Mononuclear cell (primary cell): Measurements from ENCODE around the gene HAL. TPM values are rescaled to one million over a fixed set of nuclear protein-coding genes. Genes with fewer than 3 reads are reported as not detected.

Experiments used
- H3K27me3 ChIP-seq: 2 replicates; pipeline ENCODE4 v1.6.0; 2011; ENCODE audit warnings: low read length, control low read depth; ENCODE audit not compliant: insufficient read depth
- H3K4me1 ChIP-seq: 2 replicates; pipeline ENCODE4 v1.5.1; 2011; ENCODE audit warnings: mild to moderate bottlenecking, low read length, control low read depth; ENCODE audit not compliant: insufficient read depth
- H3K4me3 ChIP-seq: 2 replicates; pipeline ENCODE4 v1.5.1; 2011; ENCODE audit warnings: mild to moderate bottlenecking, low read length, moderate library complexity
- H3K9me3 ChIP-seq: 2 replicates; pipeline ENCODE4 v1.5.1; 2011; ENCODE audit warnings: low read depth, mild to moderate bottlenecking, control low read depth, low read length
- total RNA-seq: library from RNA; depleted of rRNA; stranded (reverse); fragments of >200 nt; gene quantifications from one replicate; pipeline ENCODE4 v1.2.3, GENCODE V29; 2012

Gene HAL
- 2.1 TPM for total RNA-seq

GRCh38 chr12:95996034-95996658, at the start of gene HAL:
HAL (minus strand) TSS chr12:95996344; CDS start chr12:95995910, 434 bp downstream.
- Histone ChIP-seq H3K4me1 (peaks cover 51% of the 10 kb centered on the region), H3K4me3 (peak within 1 kb of the TSS; percentile 36), H3K9me3 (no peaks in the 10 kb centered on the region), H3K27me3 (no peaks in the 10 kb centered on the region)

GRCh38 chr12:96045566-96045965, 49.4 kb upstream of the HAL start:
- Histone ChIP-seq H3K4me3 (no peak overlapping the region), H3K4me1 (peaks cover 63% of the 10 kb centered on the region), H3K27me3 (no peaks in the 10 kb centered on the region), H3K9me3 (no peaks in the 10 kb centered on the region)

- H3K4me1 ChIP-seq, result peaks cover 65% of the 10 kb centered on the region
- no peak overlapping the region for H3K4me3 ChIP-seq
Observed at GRCh38 chr12:96044943-96045290, 48.8 kb upstream of the HAL start.

GRCh38 chr12:96044017-96044942, 48.1 kb upstream of the HAL start:
- peaks cover 63% of the 10 kb centered on the region for H3K4me1 ChIP-seq
- H3K9me3 ChIP-seq, result no peaks in the 10 kb centered on the region
- H3K27me3 ChIP-seq, result no peaks in the 10 kb centered on the region
- no peak overlapping the region for H3K4me3 ChIP-seq

More at GRCh38 chr12:96044943-96045290, 48.8 kb upstream of the HAL start:
- Histone ChIP-seq H3K9me3 (no peaks in the 10 kb centered on the region), H3K27me3 (no peaks in the 10 kb centered on the region)

- no peaks in the 10 kb centered on the region for H3K9me3 ChIP-seq
- no peaks in the 10 kb centered on the region for H3K27me3 ChIP-seq
- H3K4me3 ChIP-seq, result no peak overlapping the region
- H3K4me1 ChIP-seq, result peaks cover 55% of the 10 kb centered on the region
Observed at GRCh38 chr12:96041181-96041580, 45.0 kb upstream of the HAL start.

- Histone ChIP-seq H3K9me3 (no peaks in the 10 kb centered on the region), H3K4me3 (no peak overlapping the region), H3K27me3 (no peaks in the 10 kb centered on the region), H3K4me1 (peaks cover 51% of the 10 kb centered on the region)
Observed at GRCh38 chr12:96040305-96041133, 44.4 kb upstream of the HAL start.

- no peaks in the 10 kb centered on the region for H3K9me3 ChIP-seq
- no peaks in the 10 kb centered on the region for H3K27me3 ChIP-seq
- peaks cover 45% of the 10 kb centered on the region for H3K4me1 ChIP-seq
- H3K4me3 ChIP-seq, result no peak overlapping the region
Observed at GRCh38 chr12:96039516-96039915, 43.4 kb upstream of the HAL start.

GRCh38 chr12:96036765-96037455, 40.8 kb upstream of the HAL start:
- H3K4me3 ChIP-seq, result no peak overlapping the region
- no peaks in the 10 kb centered on the region for H3K27me3 ChIP-seq
- peaks cover 52% of the 10 kb centered on the region for H3K4me1 ChIP-seq
- H3K9me3 ChIP-seq, result no peaks in the 10 kb centered on the region

- Histone ChIP-seq H3K4me1 (peaks cover 57% of the 10 kb centered on the region), H3K4me3 (peak within 1 kb of the TSS; percentile 90), H3K27me3 (no peaks in the 10 kb centered on the region), H3K9me3 (no peaks in the 10 kb centered on the region)
Observed at GRCh38 chr12:96035283-96036236, 39.4 kb upstream of the HAL start, which contains the start of gene LTA4H. LTA4H (minus strand) TSS chr12:96035587; CDS start chr12:96035519, 68 bp downstream.

- Histone ChIP-seq H3K4me1 (peaks cover 61% of the 10 kb centered on the region), H3K27me3 (no peaks in the 10 kb centered on the region), H3K4me3 (peak overlapping the region; percentile 90), H3K9me3 (no peaks in the 10 kb centered on the region)
Observed at GRCh38 chr12:96034621-96035282, 38.6 kb upstream of the HAL start.

- peaks cover 58% of the 10 kb centered on the region for H3K4me1 ChIP-seq
- no peaks in the 10 kb centered on the region for H3K9me3 ChIP-seq
- H3K4me3 ChIP-seq, result peak overlapping the region; percentile 90
- H3K27me3 ChIP-seq, result no peaks in the 10 kb centered on the region
Observed at GRCh38 chr12:96033549-96034389, 37.6 kb upstream of the HAL start.

- Histone ChIP-seq H3K9me3 (no peaks in the 10 kb centered on the region), H3K4me1 (peaks cover 52% of the 10 kb centered on the region), H3K4me3 (no peak overlapping the region), H3K27me3 (no peaks in the 10 kb centered on the region)
Observed at GRCh38 chr12:96029826-96030225, 33.7 kb upstream of the HAL start.
